PFSK-1 (cell line): ENCODE results near the gene SMTNL2.

Experiments used
- FOXP2 ChIP-seq: optimal IDR thresholded peaks from 2 replicates; pipeline ENCODE3; 2011; ENCODE audit warnings: borderline replicate concordance, control low read depth, inconsistent platforms; ENCODE audit not compliant: insufficient read depth; ENCODE audit errors: extremely low read length, extremely low read depth
- POLR2AphosphoS5 ChIP-seq: IDR thresholded peaks from 2 replicates; pipeline ENCODE4 v1.6.1; 2012; ENCODE audit warnings: low read depth, mild to moderate bottlenecking, control low read depth, low read length, moderate library complexity
- REST ChIP-seq, 2 experiments: IDR thresholded peaks; 2 replicates each; pipeline versions ENCODE4 v1.6.1 to v1.8.0; 2011 to 2012; ENCODE audit warnings: low read depth in 2 of 2, low read length in 2 of 2, control low read depth in 1 of 2, inconsistent platforms in 1 of 2, mild to moderate bottlenecking in 1 of 2, moderate library complexity in 1 of 2; ENCODE audit not compliant: insufficient read depth in 1 of 2
- SIN3A ChIP-seq: IDR thresholded peaks from 2 replicates; pipeline ENCODE4 v1.6.1; 2012; ENCODE audit warnings: mild to moderate bottlenecking, low read length, moderate library complexity, borderline replicate concordance; ENCODE audit not compliant: insufficient read depth
- TAF1 ChIP-seq: IDR thresholded peaks from 2 replicates; pipeline ENCODE4 v1.6.1; 2012; ENCODE audit warnings: low read length, control low read depth, borderline replicate concordance; ENCODE audit not compliant: insufficient read depth

SMTNL2 gene

DNA sequence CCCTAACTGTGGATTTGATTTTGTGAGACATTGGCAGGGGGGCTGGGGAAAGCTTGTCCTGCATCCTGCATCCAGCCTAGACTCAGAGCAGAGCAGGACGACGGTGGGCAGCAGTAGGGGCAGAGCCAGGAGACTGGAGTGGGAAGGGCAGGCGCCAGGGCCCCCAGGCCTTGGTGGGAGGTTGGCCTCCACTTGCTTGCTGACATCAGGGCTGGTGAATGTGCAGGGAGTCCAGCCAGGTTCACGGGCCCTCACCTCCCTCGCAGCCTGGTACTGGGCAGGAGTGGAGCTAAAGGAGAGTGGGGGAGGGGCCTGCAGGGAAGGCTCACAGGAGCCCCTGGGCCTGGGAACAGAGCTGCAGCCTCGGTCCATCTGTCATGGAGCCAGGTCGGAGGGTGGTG lies 2.2 kb upstream of the SMTNL2 start:
- TF ChIP-seq REST (IDR thresholded peaks at IDR 0.05; ENCODE audit: insufficient read depth in 1 of 2, low read depth in 2 of 2, low read length in 2 of 2) = no peak
- no peak for TF ChIP-seq SIN3A
- no peak for TF ChIP-seq FOXP2
- no peak for TF ChIP-seq TAF1
- no peak for TF ChIP-seq POLR2AphosphoS5

- TF ChIP-seq FOXP2 = no peak
- no peak for TF ChIP-seq SIN3A
- TF ChIP-seq TAF1 = no peak
- TF ChIP-seq POLR2AphosphoS5 = no peak
- no peak for TF ChIP-seq REST (IDR thresholded peaks at IDR 0.05; ENCODE audit: insufficient read depth in 1 of 2, low read depth in 2 of 2, low read length in 2 of 2)
These were observed 1.6 kb upstream of the SMTNL2 start for GRCh38 chr17:4582691-4583090.

DNA sequence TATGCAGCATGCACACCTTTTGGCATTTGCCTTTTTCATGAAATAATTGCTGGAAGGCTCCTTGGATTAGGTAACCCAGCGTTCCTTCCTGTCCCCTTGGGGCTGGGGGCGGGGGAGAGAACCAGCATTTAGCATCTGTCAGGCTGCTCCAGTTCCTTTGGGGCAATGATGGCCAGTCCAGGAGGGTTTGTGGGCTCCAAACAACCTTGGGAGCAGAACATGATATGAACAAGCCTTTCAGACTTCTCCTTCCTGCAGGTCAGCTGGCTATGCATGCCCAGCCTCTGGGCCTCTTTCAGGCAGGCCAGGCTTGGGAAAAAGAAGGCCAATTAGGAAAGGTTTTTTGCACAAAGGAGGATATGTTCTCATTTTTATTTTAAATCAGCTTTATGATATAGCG lies 1.1 kb upstream of the SMTNL2 start:
- TF ChIP-seq FOXP2 = no peak

GRCh38 chr17:4583782-4584100 lies 588 bp upstream of the SMTNL2 start:
- no peak for TF ChIP-seq TAF1
- TF ChIP-seq REST (IDR thresholded peaks at IDR 0.05; ENCODE audit: insufficient read depth in 1 of 2, low read depth in 2 of 2, low read length in 2 of 2) = no peak
- no peak for TF ChIP-seq FOXP2
- TF ChIP-seq POLR2AphosphoS5 = no peak
- no peak for TF ChIP-seq SIN3A

- TF ChIP-seq FOXP2 = no peak
- no peak for TF ChIP-seq POLR2AphosphoS5
- no peak for TF ChIP-seq TAF1
- no peak for TF ChIP-seq SIN3A
- TF ChIP-seq REST (IDR thresholded peaks at IDR 0.05; ENCODE audit: insufficient read depth in 1 of 2, low read depth in 2 of 2, low read length in 2 of 2) = no peak
These were observed 748 bp downstream of the SMTNL2 start for GRCh38 chr17:4584917-4585637.

DNA sequence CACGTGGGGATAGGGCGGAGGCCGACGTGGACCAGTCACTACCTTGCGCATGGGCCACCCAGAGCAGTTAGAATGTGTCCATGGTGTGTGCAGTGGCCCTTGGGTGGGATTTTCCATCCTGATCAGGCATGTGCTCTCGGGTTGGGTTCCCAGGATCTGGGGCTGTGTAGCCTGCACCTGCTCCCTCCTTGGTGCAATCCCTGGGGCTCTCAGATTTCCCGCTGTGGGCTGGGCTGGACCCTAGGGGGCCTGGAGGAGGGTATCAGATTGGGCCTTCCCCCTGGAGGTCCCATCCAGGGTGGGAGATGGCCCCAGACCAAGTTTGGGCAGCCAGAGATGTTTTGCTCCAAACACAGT lies 1.3 kb downstream of the SMTNL2 start:
- TF ChIP-seq FOXP2 = no peak
- TF ChIP-seq TAF1 = no peak
- TF ChIP-seq SIN3A = no peak
- no peak for TF ChIP-seq REST (IDR thresholded peaks at IDR 0.05; ENCODE audit: insufficient read depth in 1 of 2, low read depth in 2 of 2, low read length in 2 of 2)
- no peak for TF ChIP-seq POLR2AphosphoS5
